ENCODE results near the gene AGAP1. TPM values are rescaled to one million over a fixed set of nuclear protein-coding genes. Genes with fewer than 3 reads are reported as not detected.

Gene AGAP1
- total and polyA plus RNA-seq, 7 donors = 4.2 to 21.6 (median 16.6) TPM

- no peaks in the 10 kb centered on the region for H3K9me3 ChIP-seq
- ATAC-seq (no peak), DNase-seq (no peak)
- peaks cover 3 to 80% (median 23%) of the 10 kb centered on the region in 3 donors for H3K27me3 ChIP-seq (ENCODE audit: insufficient read depth in 3 of 3, low read length in 2 of 3)
- peaks cover 20% of the 10 kb centered on the region for H3K4me1 ChIP-seq
- H3K36me3 ChIP-seq (ENCODE audit: insufficient read depth in 1 of 2, low read depth in 1 of 2) = no peaks in the 10 kb centered on the region
- peak overlapping the region; percentile 59 for H3K4me3 ChIP-seq
- intact Hi-C loops (cut with DNase I) = loop anchor here (5.0 to 10.0 kb wide), 2 partner anchors 126 to 402 kb away; no protein-coding TSS in a partner anchor
- no peak for TF ChIP-seq CTCF (IDR thresholded peaks at IDR 0.05)
- H3K27ac ChIP-seq = no peak overlapping the region
- WGBS, 3 donors = 4 to 6% (median 5%) methylated on average over 15 of the region's 15 CpGs
Observed at GRCh38 chr2:236178890-236179235, 685.0 kb downstream of the AGAP1 start.

- DNase-seq (no peak), ATAC-seq (no peak)
- TF ChIP-seq CTCF (IDR thresholded peaks at IDR 0.05) = no peak
- 4 to 7% (median 7%) methylated on average over 55 to 59 of the region's 59 CpGs for WGBS, 3 donors
- Histone ChIP-seq H3K27ac (no peak overlapping the region), H3K9me3 (no peaks in the 10 kb centered on the region), H3K36me3 (ENCODE audit: insufficient read depth in 1 of 2, low read depth in 1 of 2) (no peaks in the 10 kb centered on the region), H3K4me3 (peak overlapping the region; percentile 59), H3K4me1 (peaks cover 20% of the 10 kb centered on the region), H3K27me3 (ENCODE audit: insufficient read depth in 3 of 3, low read length in 2 of 3) (peaks cover 3 to 74% (median 22%) of the 10 kb centered on the region in 3 donors)
- intact Hi-C loops (cut with DNase I) = loop anchor here (5.0 to 10.0 kb wide), 3 partner anchors 125 to 402 kb away; no protein-coding TSS in a partner anchor
Observed at GRCh38 chr2:236179236-236180075, 685.6 kb downstream of the AGAP1 start.

- no peaks in the 10 kb centered on the region for H3K36me3 ChIP-seq (ENCODE audit: insufficient read depth in 1 of 2, low read depth in 1 of 2)
- no peaks in the 10 kb centered on the region for H3K9me3 ChIP-seq
- DNase-seq = no peak
- TF ChIP-seq CTCF (IDR thresholded peaks at IDR 0.05) = no peak
- intact Hi-C loops (cut with DNase I) = loop anchor here in 1 of 2 donors (5.0 kb wide), 1 partner anchor 378 kb away; no protein-coding TSS in a partner anchor
- H3K27me3 ChIP-seq (ENCODE audit: insufficient read depth in 3 of 3, low read length in 2 of 3) = peaks cover 3 to 67% (median 20%) of the 10 kb centered on the region in 3 donors
- H3K4me3 ChIP-seq = no peak overlapping the region
- WGBS, 3 donors = 21 to 26% (median 25%) methylated on average over 12 of the region's 12 CpGs
- peaks cover 20% of the 10 kb centered on the region for H3K4me1 ChIP-seq
- H3K27ac ChIP-seq = no peak overlapping the region
- no peak for ATAC-seq
Observed at GRCh38 chr2:236180076-236180816, 686.4 kb downstream of the AGAP1 start.

- no peak for ATAC-seq
- 26 to 31% (median 29%) methylated on average over 9 of the region's 9 CpGs for WGBS, 3 donors
- intact Hi-C loops (cut with DNase I) = loop anchor here in 1 of 2 donors (5.0 kb wide), 1 partner anchor 379 kb away; no protein-coding TSS in a partner anchor
Observed at GRCh38 chr2:236180831-236181453, 687.1 kb downstream of the AGAP1 start.

More at GRCh38 chr2:236180831-236181453, 687.1 kb downstream of the AGAP1 start:
- H3K36me3 ChIP-seq (ENCODE audit: insufficient read depth in 1 of 2, low read depth in 1 of 2) = no peaks in the 10 kb centered on the region
- peak; percentile 70 for TF ChIP-seq CTCF (IDR thresholded peaks at IDR 0.05)
- no peak for DNase-seq
- no peaks in the 10 kb centered on the region for H3K9me3 ChIP-seq
- H3K27me3 ChIP-seq (ENCODE audit: insufficient read depth in 3 of 3, low read length in 2 of 3) = peaks cover 3 to 62% (median 20%) of the 10 kb centered on the region in 3 donors
- no peak overlapping the region for H3K27ac ChIP-seq
- H3K4me3 ChIP-seq = no peak overlapping the region
- peaks cover 20% of the 10 kb centered on the region for H3K4me1 ChIP-seq
